Effector CD4-positive, alpha-beta T cell (primary cell): Measurements from ENCODE around the gene PSMD11.
A peak's percentile ranks its signal among the peaks of the same experiment; 100 is the strongest.

Experiments
- DNase-seq: peaks from one replicate; pipeline ENCODE4 v3.0.0-alpha.2; 2020

The PSMD11 gene

DNA sequence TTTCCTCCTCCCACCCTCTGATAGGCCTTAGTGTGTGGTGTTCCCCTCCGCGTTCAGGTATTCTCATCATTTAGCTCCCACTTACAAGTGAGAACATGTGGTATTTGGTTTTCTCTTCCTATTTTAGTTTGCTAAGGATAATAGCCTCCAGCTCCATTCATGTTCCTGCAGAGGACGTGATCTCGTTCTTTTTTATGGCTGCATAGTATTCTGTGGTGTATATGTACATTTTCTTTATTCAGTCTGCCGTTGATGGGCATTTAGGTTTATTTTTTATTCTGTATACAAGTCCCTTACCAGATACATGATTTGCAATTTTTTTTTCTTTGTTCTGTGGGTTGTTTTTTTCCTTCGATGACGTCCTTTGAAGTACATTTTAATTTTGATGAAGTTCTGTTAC, 23.6 kb downstream of the PSMD11 start:
- no peak for DNase-seq

DNA sequence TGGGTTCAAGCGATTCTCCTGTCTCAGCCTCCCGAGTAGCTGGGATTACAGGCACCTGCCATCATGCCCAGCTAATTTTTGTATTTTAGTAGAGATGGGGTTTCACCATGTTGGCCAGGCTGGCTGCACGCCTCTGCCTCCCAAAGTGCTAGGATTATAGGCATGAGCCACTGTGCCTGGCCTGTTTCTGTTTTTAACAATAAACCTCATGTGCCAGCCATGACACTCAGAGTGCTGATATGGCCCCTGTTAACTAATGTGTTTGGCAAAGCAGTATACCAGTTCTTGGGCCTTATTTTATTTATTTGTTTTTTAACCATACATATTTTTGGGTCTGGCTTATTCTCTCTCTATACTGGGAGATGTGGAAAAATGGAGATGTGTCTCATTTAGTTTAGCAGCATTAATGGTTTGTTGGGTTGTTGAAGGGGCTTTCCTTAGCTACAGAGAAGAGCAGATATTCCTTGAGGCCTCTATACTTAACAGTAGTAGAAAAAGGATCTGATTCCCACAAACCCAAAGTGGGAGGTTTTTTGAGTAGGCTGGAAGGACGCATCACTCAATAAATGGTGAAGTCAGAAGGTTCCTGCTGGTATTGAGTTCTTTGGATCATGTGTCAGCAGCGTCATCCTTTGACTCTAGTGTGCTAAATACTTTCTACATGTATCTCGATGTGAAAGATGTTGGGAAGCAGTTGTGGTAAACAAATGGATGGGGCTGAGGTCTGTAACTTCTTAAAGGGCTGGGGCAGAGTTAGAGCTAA, 26.3 kb downstream of the PSMD11 start:
- no peak for DNase-seq

DNA sequence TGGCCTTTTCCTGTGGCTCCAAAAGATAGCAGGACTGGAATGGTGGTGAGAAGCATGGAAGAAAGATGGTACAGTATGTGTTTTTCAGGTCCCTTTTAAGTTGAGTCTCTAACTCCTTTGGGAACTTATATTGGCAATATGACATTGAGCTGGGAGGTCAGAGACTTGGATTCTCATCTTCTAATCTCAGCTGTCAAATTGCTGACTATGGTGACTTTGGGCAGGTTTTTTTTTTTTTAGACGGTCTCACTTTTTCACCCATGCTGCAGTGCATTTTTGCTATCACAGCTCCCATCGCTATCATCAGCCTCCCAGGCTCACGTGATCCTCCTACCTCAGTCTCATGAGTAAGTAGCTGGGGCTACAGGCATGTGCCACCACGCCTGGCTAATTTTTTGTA, 27.3 kb downstream of the PSMD11 start:
- no peak for DNase-seq

DNA sequence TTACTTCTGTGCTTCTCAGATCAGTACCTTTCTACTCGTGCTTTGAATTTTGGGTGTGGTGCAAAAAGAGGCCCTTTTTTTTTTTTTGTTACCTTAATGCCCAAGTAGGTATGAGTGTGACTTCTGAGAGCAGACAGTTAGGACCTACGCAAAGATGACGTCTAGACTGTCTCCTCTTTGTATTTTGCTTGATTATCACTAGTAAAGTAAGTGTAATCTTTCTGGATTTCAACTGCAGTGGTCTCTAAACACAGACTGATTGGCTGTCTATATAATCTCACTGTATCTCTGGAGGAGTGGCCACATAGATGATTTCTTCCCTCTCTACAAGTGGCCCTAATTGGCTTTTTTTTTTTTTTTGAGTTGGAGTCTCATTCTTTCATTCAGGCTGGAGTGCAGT, 30.9 kb downstream of the PSMD11 start:
- DNase-seq = no peak

DNA sequence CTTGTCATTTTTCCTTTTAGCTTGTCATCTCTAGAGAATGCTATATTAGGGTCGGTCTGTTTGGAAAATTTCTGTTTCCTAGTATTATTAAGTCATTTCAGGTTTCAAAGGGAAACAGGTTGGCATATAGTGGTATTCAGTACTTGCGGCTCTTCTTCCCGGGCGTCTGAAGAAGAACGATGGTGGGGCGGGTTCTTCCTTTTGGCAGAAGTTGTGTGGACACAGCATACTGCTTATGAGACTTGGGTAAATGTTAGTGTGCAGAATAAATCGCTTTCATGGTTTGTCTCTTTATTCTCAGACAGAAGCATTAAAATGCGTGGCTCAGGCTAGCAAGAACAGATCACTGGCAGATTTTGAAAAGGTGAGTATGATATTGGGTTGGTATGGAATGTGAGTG, 32.9 kb downstream of the PSMD11 start:
- no peak for DNase-seq

DNA sequence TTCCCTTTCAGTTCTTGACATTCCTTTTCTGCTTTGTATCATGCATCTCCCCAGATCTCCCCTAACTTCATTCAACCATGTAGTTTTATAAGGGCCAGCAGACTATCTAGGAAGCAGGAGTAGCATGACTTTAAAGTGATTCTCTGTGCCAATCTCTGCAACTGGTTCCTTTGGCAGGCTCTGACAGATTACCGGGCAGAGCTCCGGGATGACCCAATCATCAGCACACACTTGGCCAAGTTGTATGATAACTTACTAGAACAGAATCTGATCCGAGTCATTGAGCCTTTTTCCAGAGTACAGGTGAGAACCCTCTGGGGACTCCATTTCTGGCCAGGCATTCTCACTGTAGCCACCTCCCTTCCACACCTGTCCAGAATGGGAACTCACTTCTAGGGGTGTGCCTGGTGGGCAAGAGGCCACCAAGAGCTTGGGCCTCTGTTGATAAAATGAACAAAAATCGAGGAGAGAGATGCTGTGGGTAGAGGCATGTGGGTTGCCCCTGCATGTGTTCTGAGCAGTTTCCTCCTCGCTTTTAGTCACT, 34.8 kb downstream of the PSMD11 start:
- no peak for DNase-seq

- no peak for DNase-seq
Measured at GRCh38 chr17:32481193-32481592, 36.9 kb downstream of the PSMD11 start.

DNA sequence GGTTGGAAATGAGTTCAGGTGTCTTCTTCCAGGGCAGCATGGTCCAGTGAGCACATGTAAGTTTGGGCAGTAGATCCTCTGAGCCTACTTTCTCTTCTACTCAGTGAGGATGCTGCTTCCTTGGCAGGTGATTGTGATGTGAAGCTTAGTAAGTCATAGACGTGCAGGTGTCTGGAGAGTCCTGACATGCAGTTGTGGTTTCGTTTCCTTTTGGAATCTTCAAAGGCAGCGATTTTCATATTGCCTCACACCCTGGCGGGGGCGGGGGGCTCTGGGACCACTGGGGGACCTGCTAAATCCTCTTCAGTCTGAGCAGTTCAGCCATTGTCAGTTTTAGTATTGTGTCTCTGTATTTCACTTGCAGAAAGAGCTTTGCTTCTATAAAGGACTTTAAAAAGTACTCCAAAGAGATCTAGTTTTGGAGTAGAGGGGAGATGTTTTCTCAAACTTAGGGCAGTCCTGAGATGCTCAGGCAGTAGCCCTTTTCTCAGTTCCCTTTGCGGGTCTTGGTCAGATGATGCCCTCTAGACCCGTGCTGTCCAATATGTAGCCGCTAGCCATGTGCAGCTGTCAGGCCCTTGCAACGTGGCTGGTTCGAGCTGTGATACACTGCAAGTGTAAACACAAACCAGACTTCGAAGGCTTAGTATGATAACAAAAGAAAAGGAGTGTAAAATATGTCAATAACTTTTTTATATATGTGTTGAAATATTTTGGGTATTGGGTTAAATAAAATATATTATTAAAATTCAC, 38.4 kb downstream of the PSMD11 start:
- DNase-seq = no peak

DNA sequence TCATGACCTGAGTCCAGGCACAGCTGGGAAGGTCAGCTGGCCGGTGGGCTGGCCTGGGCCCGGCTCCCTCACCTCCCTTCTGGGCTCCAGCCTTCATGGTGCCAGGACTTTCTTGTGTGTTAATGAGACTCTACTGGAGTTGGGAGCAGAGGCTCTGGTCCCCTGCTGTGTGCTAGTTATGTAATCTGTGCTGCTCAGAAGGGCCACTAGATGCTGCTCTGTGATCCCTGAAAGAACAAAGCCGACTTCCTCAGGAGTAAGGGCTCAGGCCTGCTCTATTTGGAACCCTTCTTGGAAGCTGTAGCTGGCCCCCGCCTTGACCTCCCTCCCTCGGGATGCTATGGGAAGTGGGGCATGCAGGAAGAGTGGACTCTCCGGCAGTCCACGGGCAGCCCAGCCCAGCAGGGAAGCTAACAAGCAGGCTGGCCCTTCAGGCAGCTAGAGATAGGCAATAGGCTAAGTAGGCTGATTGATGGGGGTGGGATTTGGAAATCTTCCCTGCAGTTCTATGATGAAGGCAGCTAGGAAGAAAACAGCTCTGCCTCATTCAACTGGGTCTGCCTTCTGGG, 39.2 kb downstream of the PSMD11 start:
- DNase-seq = peak; percentile 12

GRCh38 chr17:32484041-32484461, 39.7 kb downstream of the PSMD11 start:
- no peak for DNase-seq

DNA sequence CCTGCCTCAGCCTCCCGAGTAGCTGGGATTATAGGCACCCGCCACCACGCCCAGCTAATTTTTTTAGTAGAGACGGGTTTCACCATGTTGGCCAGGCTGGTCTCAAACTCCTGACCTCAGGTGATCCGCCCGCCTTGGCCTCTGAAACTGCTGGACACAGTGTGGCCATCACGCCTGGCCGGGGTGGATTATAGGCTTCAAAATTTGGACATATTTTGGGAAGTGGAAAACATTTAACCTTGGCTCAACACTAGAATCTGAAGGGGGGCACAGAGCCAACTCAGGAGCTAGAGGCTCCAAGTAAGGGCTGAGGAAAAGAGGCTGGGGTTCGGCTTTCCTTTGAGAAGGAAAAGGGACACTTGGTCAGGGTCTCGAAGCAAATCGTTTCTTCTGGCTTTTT, 40.3 kb downstream of the PSMD11 start:
- no peak for DNase-seq

- DNase-seq = no peak
Measured at GRCh38 chr17:32485261-32486110, 41.2 kb downstream of the PSMD11 start.

- DNase-seq = peak; percentile 59
Measured at GRCh38 chr17:32486111-32486700, 41.9 kb downstream of the PSMD11 start.

DNA sequence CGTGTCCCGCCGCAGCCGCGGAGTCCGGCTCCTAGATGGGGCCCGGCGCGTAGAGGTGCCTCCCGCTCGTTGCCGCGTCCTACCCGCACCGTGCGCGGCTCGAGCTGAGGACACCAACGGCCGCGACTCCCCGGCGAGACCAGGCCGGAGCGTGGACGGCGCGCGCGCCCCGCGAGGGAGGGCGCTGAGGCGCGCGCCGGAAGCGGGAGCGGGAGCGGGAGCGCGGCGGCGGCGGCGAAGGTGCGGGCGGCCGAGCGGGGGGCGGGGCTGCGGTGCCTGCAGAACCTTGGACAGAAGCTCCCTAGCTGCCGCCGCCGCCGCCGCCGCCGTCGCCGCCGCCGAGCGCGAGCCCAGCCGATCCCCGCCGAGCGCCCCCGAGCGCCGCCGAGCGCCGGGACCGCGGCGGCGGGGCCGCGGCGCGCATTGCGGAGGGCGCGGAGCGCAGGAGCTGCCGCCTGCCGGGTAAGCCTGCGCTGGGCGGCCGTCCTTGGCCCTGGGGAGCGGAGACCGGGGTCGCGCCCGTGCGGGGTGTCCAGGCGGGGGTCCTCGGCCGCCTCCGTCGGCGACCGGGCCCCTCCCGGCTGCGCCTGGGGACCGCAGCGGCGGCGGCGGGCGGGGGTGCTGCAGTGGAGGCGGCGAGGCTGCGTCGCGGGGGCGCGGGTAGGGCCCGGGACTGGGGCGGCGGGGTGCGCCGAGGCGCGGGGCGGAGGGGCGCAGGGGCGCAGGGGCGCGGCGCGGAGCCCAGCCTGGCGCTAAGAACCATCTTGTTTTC, 42.6 kb downstream of the PSMD11 start, which contains the start of gene CDK5R1:
CDK5R1 (plus strand) TSS at position 293 of the 772 bp plus-strand sequence. CDS start 628 bp downstream, outside the sequence.
- peak; percentile 59 for DNase-seq

DNA sequence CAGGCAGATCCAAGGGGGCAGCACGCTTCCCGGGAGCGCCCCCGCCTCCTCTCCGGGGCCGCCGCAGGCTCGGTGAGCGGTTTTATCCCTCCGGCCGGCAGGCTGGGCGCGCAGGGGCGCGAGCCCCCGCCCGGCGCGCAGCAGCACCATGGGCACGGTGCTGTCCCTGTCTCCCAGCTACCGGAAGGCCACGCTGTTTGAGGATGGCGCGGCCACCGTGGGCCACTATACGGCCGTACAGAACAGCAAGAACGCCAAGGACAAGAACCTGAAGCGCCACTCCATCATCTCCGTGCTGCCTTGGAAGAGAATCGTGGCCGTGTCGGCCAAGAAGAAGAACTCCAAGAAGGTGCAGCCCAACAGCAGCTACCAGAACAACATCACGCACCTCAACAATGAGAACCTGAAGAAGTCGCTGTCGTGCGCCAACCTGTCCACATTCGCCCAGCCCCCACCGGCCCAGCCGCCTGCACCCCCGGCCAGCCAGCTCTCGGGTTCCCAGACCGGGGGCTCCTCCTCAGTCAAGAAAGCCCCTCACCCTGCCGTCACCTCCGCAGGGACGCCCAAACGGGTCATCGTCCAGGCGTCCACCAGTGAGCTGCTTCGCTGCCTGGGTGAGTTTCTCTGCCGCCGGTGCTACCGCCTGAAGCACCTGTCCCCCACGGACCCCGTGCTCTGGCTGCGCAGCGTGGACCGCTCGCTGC, 43.3 kb downstream of the PSMD11 start:
- no peak for DNase-seq

DNA sequence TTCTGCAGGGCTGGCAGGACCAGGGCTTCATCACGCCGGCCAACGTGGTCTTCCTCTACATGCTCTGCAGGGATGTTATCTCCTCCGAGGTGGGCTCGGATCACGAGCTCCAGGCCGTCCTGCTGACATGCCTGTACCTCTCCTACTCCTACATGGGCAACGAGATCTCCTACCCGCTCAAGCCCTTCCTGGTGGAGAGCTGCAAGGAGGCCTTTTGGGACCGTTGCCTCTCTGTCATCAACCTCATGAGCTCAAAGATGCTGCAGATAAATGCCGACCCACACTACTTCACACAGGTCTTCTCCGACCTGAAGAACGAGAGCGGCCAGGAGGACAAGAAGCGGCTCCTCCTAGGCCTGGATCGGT, 43.9 kb downstream of the PSMD11 start:
- DNase-seq = no peak

- no peak for DNase-seq
Measured at GRCh38 chr17:32488604-32489180, 44.4 kb downstream of the PSMD11 start.

DNA sequence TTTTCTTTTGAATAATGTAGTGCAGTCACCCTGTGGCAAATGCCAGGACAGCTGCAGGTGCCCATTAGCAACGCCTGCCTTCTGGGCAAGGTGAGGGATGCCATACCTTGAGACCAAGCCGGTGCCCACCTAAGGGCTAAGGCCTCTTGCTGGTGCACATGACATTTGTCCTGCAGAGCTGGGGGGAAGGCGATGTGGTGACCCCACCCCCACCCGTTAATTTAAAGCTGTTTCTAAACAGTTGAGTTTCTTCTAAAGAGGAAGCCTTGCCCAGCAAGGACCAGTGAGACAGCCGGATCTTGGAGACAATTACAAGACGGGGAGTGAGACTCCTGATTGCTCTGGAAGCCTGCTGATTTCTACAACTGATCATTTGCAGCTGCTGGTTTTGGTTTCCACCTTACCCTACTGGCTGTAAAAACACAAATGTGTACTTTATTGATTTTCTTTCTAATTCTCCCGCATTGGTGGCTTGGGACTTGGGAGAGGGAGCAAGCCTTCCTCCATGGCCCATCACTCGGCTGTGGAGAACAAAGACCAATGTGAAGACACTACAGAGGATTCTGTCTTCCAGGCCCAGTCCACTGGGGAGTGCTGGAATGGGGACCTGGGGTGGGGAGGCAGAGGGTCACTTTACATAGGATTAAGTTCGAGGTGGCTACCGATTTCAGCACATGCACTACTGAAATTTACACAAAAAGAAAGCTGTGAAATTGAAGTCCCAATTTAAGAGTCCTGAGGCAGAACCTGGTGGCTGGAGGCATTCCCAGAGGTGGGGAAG, 45.2 kb downstream of the PSMD11 start:
- no peak for DNase-seq

GRCh38 chr17:32490101-32490482, 45.8 kb downstream of the PSMD11 start:
- DNase-seq = no peak
